Heart right ventricle (tissue), 16 donors: ENCODE measurements around the gene MPC1. TPM values are rescaled to one million over a fixed set of nuclear protein-coding genes. Genes with fewer than 3 reads are reported as not detected.

Experiments used
- ATAC-seq, 8 donors: fragments of 200-7000 bp; cut with Tn5 transposase; one replicate each; pipeline ENCODE4 v1.9.1; 2020; ENCODE audit warnings: mild to moderate bottlenecking in 8 of 8, moderate library complexity in 8 of 8, moderate number of reproducible peaks in 1 of 8
- DNase-seq, 2 donors: peaks; one replicate each; pipeline ENCODE4 v3.0.0-alpha.2; 2020
- H3K27ac ChIP-seq, 10 donors: fragments of 200-600 bp; sonication (generic) in 2 of 10; one replicate each; pipeline versions ENCODE4 v1.5.0 to v1.8.0; 2020 to 2022; ENCODE audit warnings: mild to moderate bottlenecking in 3 of 10
- H3K27me3 ChIP-seq, 7 donors: fragments of 200-600 bp; one replicate each; pipeline ENCODE4 v1.8.0; 2021 to 2022; ENCODE audit warnings: mild to moderate bottlenecking in 2 of 7
- H3K36me3 ChIP-seq, 9 donors: fragments of 200-600 bp; sonication (generic) in 1 of 9; one replicate each; pipeline versions ENCODE4 v1.5.0 to v1.8.0; 2020 to 2022; ENCODE audit warnings: mild to moderate bottlenecking in 2 of 9
- H3K4me1 ChIP-seq, 9 donors: fragments of 200-600 bp; sonication (generic) in 1 of 9; one replicate each; pipeline versions ENCODE4 v1.5.0 to v1.8.0; 2020 to 2022; ENCODE audit warnings: mild to moderate bottlenecking in 4 of 9
- H3K4me3 ChIP-seq, 10 donors: fragments of 200-600 bp; sonication (generic) in 2 of 10; one replicate each; pipeline versions ENCODE4 v1.5.0 to v1.8.0; 2020 to 2022; ENCODE audit warnings: mild to moderate bottlenecking in 7 of 10, moderate library complexity in 2 of 10
- H3K9me3 ChIP-seq, 11 donors: fragments of 200-600 bp in 10 of 11; sonication (generic) in 2 of 11; one replicate each; pipeline versions ENCODE4 v1.5.0 to v1.8.0; 2013 to 2022; ENCODE audit warnings: mild to moderate bottlenecking in 2 of 11, control low read depth in 1 of 11, moderate library complexity in 1 of 11
- CTCF ChIP-seq, 9 donors: fragments of 200-600 bp; sonication (generic) in 2 of 9; IDR thresholded peaks; one replicate each; pipeline versions ENCODE4 v1.5.0 to v1.8.0; 2021 to 2022; ENCODE audit warnings: antibody characterized with exemption in 9 of 9, mild to moderate bottlenecking in 5 of 9, moderate library complexity in 1 of 9
- WGBS, 2 donors: extraction: QIAGEN DNeasy Blood & Tissue Kit; methylation state at CpG; one replicate each; pipeline ENCODE4 v1.1.7; 2013; ENCODE audit warnings: inconsistent platforms in 1 of 2; 5-methylcytosine and 5-hydroxymethylcytosine counted together
- intact Hi-C, 10 donors: fragments of 100-400 bp; cut with DNase I; formaldehyde crosslinking; loops; one replicate each; pipeline versions ENCODE4 v1.11.1 to v1.14.2; 2022
- polyA plus RNA-seq, 2 donors: library from polyadenylated mRNA; stranded (reverse); fragments of 200-250 nt; gene quantifications; one replicate each; pipeline ENCODE4 v1.2.3, GENCODE V29; 2013
- total RNA-seq, 10 donors: library from RNA; stranded (reverse); fragmentation: NEBNext Ultra II Directional in 3 of 10; extraction: Animal tissue kit (Norgen Biotek cat#: 25700) in 3 of 10; gene quantifications; one replicate each; pipeline versions ENCODE4 v1.2.1 to v1.2.4, GENCODE V29; 2021 to 2023
- donor health status: Arrhythmogenic right ventricular cardiomyopathy.
- donor health status: ischemic (EF 13 %, LVEDD 7.1; RV severe dilation, severe dysfunction).
- donor health status: healthy with polysubstance abuse.
- donor health status: DM: no; HTN: yes; CAD: no.
- donor health status: DM: no; HTN: no; CAD: no.
- donor health status: ischemic (EF 25% LVEDD 6.9; RV normal size, moderate dysfunction).
- donor health status: ischemic (EF 25% LVEDD 5.7; RV mildly dilated, moderate dysfunction).
- donor health status: healthy.
- donor health status: DM: yes; HTN: yes; CAD: no.
- donor health status: Ischemic cardiomyopathy.
- donor health status: ischemic (EF 35%, LVEDD 5.7; RV mildly dilated, moderate dysfunction).
- donor health status: nonischemic (EF 11% LVEDD 7.7; RV severe dilation, severe dysfunction).
- donor health status: DM: yes; HTN: yes; CAD: no.
- donor health status: PGD.
- donor health status: ischemic (EF 29% LVEDD 5.4; RV normal size, mild dysfunction).
- donor health status: nonischemic (EF 23%, LVEDD 6.1; RV moderate dilation, normal function).

Gene MPC1
- total and polyA plus RNA-seq, 12 donors = 276 to 736 (median 555) TPM

GRCh38 chr6:166411721-166412151 lies 29.0 kb upstream of the MPC1 start:
- intact Hi-C loops = loop anchor here in 1 of 10 donors (5.0 kb wide), 1 partner anchor 814 kb away; no protein-coding TSS in a partner anchor
- no peak for DNase-seq
- Histone ChIP-seq H3K4me1 (no peaks in the 10 kb centered on the region), H3K27me3 (no peaks in the 10 kb centered on the region), H3K4me3 (no peak overlapping the region), H3K36me3 (peaks cover 0 to 60% (median 13%) of the 10 kb centered on the region in 9 donors), H3K27ac (peak overlapping the region in 1 of 10 donors; percentile 44), H3K9me3 (no peaks in the 10 kb centered on the region)
- no peak for TF ChIP-seq CTCF (IDR thresholded peaks at IDR 0.05)
- no peak for ATAC-seq
- WGBS, 2 donors = 88 to 91% methylated on average over 12 of the region's 12 CpGs

- no peak for TF ChIP-seq CTCF (IDR thresholded peaks at IDR 0.05)
- no peaks in the 10 kb centered on the region for H3K27me3 ChIP-seq
- 85 to 88% methylated on average over 15 of the region's 15 CpGs for WGBS, 2 donors
- peak overlapping the region in 1 of 10 donors; percentile 44 for H3K27ac ChIP-seq
- H3K4me3 ChIP-seq = no peak overlapping the region
- no peaks in the 10 kb centered on the region for H3K9me3 ChIP-seq
- peaks cover 0 to 60% (median 13%) of the 10 kb centered on the region in 9 donors for H3K36me3 ChIP-seq
- DNase-seq = no peak
- intact Hi-C loops = loop anchor here in 1 of 10 donors (5.0 kb wide), 1 partner anchor 814 kb away; no protein-coding TSS in a partner anchor
- no peaks in the 10 kb centered on the region for H3K4me1 ChIP-seq
- ATAC-seq = no peak
Measured at GRCh38 chr6:166411271-166411670, 28.5 kb upstream of the MPC1 start.

GRCh38 chr6:166410426-166410935 lies 27.7 kb upstream of the MPC1 start:
- no peak for ATAC-seq
- intact Hi-C loops = loop anchor here in 1 of 10 donors (5.0 kb wide), 1 partner anchor 813 kb away; no protein-coding TSS in a partner anchor
- no peak for TF ChIP-seq CTCF (IDR thresholded peaks at IDR 0.05)
- Histone ChIP-seq H3K36me3 (peaks cover 0 to 60% (median 13%) of the 10 kb centered on the region in 9 donors), H3K27ac (no peak overlapping the region), H3K4me3 (no peak overlapping the region), H3K27me3 (no peaks in the 10 kb centered on the region), H3K4me1 (no peaks in the 10 kb centered on the region), H3K9me3 (no peaks in the 10 kb centered on the region)
- no peak for DNase-seq
- WGBS, 2 donors = 86 to 87% methylated on average over 10 of the region's 10 CpGs

GRCh38 chr6:166408936-166409755 lies 26.4 kb upstream of the MPC1 start:
- no peak for ATAC-seq
- no peaks in the 10 kb centered on the region for H3K4me1 ChIP-seq

More at GRCh38 chr6:166408936-166409755, 26.4 kb upstream of the MPC1 start:
- intact Hi-C loops = loop anchor here in 4 of 10 donors (10.0 kb wide), 3 partner anchors 244 to 524 kb away; partner anchors contain the start of gene TBXT (in 1 of the 4)
- H3K9me3 ChIP-seq = no peaks in the 10 kb centered on the region
- H3K27me3 ChIP-seq = peaks cover 0 to 4% (median 0%) of the 10 kb centered on the region in 7 donors
- H3K36me3 ChIP-seq = peaks cover 0 to 49% (median 8%) of the 10 kb centered on the region in 9 donors
- WGBS, 2 donors = 85 to 89% methylated on average over 22 of the region's 22 CpGs
- H3K4me3 ChIP-seq = no peak overlapping the region
- TF ChIP-seq CTCF (IDR thresholded peaks at IDR 0.05) = no peak
- H3K27ac ChIP-seq = no peak overlapping the region
- DNase-seq = no peak
